ENCODE results near the gene RCAN3. TPM values are rescaled to one million over a fixed set of nuclear protein-coding genes. Genes with fewer than 3 reads are reported as not detected.

The RCAN3 gene
- total and polyA plus RNA-seq, 2 of the 13 experiments (the other 11 are each of a cell fraction or from before 2014, with no cell fraction given): 12.2 to 13.3 TPM

- TF ChIP-seq XBP1 (CRISPR knock-in tag; IDR thresholded peaks at IDR 0.05) (no peak), CENPBD1 (CRISPR knock-in tag; IDR thresholded peaks at IDR 0.05; ENCODE audit: borderline replicate concordance, low read depth) (no peak), DRAP1 (CRISPR knock-in tag; IDR thresholded peaks at IDR 0.05) (0 out of 2 replicates have a peak, but pooled peaks have one; percentile 37), KDM5A (IDR thresholded peaks at IDR 0.05; ENCODE audit: borderline replicate concordance, low read length) (no peak), NR1H2 (CRISPR knock-in tag; IDR thresholded peaks at IDR 0.05; ENCODE audit: borderline replicate concordance, low read depth) (no peak), ZNF281 (CRISPR knock-in tag; IDR thresholded peaks at IDR 0.05; ENCODE audit: borderline replicate concordance) (peak; percentile 16; the same call in 1 of the 2 replicates), ZEB1 (IDR thresholded peaks at IDR 0.05; ENCODE audit: insufficient replicate concordance, low read depth) (peak; percentile 9), ZNF629 (CRISPR knock-in tag; conservative IDR thresholded peaks at IDR 0.05) (peak; percentile 65; the same call in 1 of the 2 replicates), SRY (CRISPR knock-in tag; IDR thresholded peaks at IDR 0.05) (no peak; the same call in 1 of the 2 replicates), CEBPG (CRISPR knock-in tag; IDR thresholded peaks at IDR 0.05) (peak; percentile 64), ZNF468 (CRISPR knock-in tag; IDR thresholded peaks at IDR 0.05) (peak; percentile 93), SP1 (IDR thresholded peaks at IDR 0.05) (no peak), SP1 (CRISPR knock-in tag; IDR thresholded peaks at IDR 0.05) (no peak), ZNF740 (CRISPR knock-in tag; IDR thresholded peaks at IDR 0.05) (0 out of 2 replicates have a peak, but pooled peaks have one; percentile 39), ZNF282 (IDR thresholded peaks at IDR 0.05; ENCODE audit: partially characterized antibody) (no peak), PAX8 (CRISPR knock-in tag; IDR thresholded peaks at IDR 0.05; ENCODE audit: borderline replicate concordance) (0 out of 2 replicates have a peak, but pooled peaks have one; percentile 33), ZNF3 (CRISPR knock-in tag; IDR thresholded peaks at IDR 0.05) (no peak), ZNF333 (CRISPR knock-in tag; IDR thresholded peaks at IDR 0.05; ENCODE audit: borderline replicate concordance) (no peak), ADNP (CRISPR knock-in tag; IDR thresholded peaks at IDR 0.05) (no peak), FIP1L1 (IDR thresholded peaks at IDR 0.05; ENCODE audit: borderline replicate concordance, insufficient read depth, low read depth, low read length) (no peak), BCL3 (CRISPR knock-in tag; IDR thresholded peaks at IDR 0.05) (no peak; the same call in 1 of the 2 replicates), GLI4 (CRISPR knock-in tag; IDR thresholded peaks at IDR 0.05; ENCODE audit: borderline replicate concordance) (no peak), THAP7 (CRISPR knock-in tag; IDR thresholded peaks at IDR 0.05) (no peak), BORCS8-MEF2B (CRISPR knock-in tag; IDR thresholded peaks at IDR 0.05) (no peak), ZNF75D (CRISPR knock-in tag; IDR thresholded peaks at IDR 0.05; ENCODE audit: borderline replicate concordance) (no peak)
These were observed 49.4 kb downstream of the RCAN3 start (continued) for GRCh38 chr1:24551960-24552571.

All from HepG2 (cell line).